SK-N-MC (cell line): ENCODE results near the gene GSAP.

ENCODE experiments used
- EZH2 ChIP-seq: fragments of 200-600 bp; sonication (generic); IDR thresholded peaks from one replicate; pipeline ENCODE4 v1.6.1; 2017; ENCODE audit warnings: antibody characterized with exemption
- FOXP2 ChIP-seq: optimal IDR thresholded peaks from 2 replicates; pipeline ENCODE3; 2011; ENCODE audit warnings: mild to moderate bottlenecking, moderate library complexity; ENCODE audit not compliant: insufficient read depth; ENCODE audit errors: extremely low read length, control extremely low read depth
- POLR2AphosphoS5 ChIP-seq: IDR thresholded peaks from 2 replicates; pipeline ENCODE4 v1.6.1; 2012; ENCODE audit warnings: mild to moderate bottlenecking, low read depth, low read length, borderline replicate concordance

DNA sequence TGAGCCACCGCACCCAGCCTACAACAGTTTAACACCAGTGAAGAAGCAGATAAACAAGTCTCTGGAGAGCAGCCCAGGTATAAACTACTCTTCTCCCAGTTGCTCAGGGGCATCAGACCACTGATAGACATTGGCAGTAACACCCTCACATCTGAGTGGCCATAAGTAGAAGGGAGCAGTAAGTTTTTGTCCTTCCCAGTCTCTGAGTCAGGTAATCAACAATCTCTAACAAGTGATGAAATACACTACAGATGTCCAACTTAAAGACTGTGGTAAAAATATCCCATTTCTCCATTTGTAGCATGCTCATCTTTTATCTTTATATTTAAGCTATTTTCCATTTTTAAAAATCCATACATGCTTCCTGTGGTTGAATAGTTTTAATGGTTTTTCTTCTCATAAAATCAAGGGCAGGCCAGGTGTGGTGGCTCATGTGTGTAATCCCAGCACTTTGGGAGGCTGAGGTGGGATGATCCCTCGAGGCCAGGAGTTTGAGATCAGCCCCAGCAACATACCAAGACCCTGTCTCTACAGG, 78.6 kb downstream of the GSAP start:
- no peak for TF ChIP-seq EZH2
- no peak for TF ChIP-seq POLR2AphosphoS5
- no peak for TF ChIP-seq FOXP2
